VCaP (cell line): ENCODE data around the gene TRAPPC6A.

Experiments used
- H3K27ac ChIP-seq: fragments of 450-650 bp; 2 replicates; pipeline ENCODE4 v1.5.1; 2017
- TF ChIP-seq, protein P1 (sequence below): fragments of 450-650 bp; conservative IDR thresholded peaks from 2 replicates; pipeline ENCODE4 v1.5.1; 2017; ENCODE audit warnings: mild to moderate bottlenecking, moderate library complexity

The TRAPPC6A gene

DNA sequence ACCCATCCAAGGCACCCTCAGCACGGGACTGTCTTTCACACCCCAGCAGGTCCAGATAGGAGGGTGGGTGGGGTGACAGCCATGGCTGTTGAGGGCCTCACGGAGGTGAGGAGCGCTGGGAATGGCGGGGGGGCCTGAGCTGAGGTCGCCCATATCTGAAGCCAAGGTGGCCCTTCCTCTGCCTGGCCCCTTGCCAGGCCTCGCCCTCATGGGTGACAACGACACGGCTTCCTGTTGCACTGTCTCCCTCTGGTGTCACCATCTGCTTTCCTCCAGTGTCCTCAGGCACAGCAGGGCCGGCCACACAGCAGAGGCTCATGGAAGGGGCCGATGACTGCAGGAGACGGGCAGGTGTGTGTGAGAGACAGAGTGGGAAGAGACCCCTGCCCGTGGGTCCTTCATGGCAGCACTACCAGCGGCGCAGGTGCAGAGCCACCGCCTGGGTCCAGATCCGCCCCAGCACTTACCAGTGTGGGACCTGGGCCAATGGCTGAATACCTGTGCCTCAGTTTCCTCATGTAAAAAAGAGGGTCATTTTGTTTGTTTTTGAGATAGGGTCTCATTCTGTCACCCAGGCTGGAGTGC, 9.2 kb downstream of the TRAPPC6A start:
- TF ChIP-seq, protein P1, sequence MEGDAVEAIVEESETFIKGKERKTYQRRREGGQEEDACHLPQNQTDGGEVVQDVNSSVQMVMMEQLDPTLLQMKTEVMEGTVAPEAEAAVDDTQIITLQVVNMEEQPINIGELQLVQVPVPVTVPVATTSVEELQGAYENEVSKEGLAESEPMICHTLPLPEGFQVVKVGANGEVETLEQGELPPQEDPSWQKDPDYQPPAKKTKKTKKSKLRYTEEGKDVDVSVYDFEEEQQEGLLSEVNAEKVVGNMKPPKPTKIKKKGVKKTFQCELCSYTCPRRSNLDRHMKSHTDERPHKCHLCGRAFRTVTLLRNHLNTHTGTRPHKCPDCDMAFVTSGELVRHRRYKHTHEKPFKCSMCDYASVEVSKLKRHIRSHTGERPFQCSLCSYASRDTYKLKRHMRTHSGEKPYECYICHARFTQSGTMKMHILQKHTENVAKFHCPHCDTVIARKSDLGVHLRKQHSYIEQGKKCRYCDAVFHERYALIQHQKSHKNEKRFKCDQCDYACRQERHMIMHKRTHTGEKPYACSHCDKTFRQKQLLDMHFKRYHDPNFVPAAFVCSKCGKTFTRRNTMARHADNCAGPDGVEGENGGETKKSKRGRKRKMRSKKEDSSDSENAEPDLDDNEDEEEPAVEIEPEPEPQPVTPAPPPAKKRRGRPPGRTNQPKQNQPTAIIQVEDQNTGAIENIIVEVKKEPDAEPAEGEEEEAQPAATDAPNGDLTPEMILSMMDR, result no peak
- H3K27ac ChIP-seq, result no peak overlapping the region

DNA sequence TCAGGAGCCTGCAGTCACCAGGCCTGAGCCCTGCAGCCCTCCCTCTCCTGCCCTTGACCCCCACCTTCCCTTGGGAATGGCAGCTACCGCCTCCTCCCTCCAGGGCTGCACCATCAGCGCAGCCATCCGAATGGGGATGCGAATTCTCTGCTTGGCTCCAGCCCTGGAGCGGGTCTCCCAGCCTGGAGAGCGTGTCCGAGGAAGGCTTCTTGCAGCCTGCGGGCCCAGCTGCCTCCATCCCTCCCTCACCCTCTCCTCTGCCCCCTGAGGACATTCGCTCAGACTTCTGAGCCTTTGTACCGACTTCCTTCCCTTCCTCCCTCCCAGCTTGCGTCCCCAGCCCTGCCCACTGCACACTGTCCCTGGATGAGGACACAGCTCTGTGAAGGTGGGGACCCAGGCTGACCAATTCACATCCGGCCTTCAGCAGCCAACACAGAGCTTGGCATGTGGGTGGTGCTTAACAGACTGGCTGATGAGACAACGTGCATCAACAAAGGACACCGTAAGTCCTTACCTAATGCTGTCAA, 11.2 kb downstream of the TRAPPC6A start:
- TF ChIP-seq, protein P1, result no peak
- H3K27ac ChIP-seq, result no peak overlapping the region

DNA sequence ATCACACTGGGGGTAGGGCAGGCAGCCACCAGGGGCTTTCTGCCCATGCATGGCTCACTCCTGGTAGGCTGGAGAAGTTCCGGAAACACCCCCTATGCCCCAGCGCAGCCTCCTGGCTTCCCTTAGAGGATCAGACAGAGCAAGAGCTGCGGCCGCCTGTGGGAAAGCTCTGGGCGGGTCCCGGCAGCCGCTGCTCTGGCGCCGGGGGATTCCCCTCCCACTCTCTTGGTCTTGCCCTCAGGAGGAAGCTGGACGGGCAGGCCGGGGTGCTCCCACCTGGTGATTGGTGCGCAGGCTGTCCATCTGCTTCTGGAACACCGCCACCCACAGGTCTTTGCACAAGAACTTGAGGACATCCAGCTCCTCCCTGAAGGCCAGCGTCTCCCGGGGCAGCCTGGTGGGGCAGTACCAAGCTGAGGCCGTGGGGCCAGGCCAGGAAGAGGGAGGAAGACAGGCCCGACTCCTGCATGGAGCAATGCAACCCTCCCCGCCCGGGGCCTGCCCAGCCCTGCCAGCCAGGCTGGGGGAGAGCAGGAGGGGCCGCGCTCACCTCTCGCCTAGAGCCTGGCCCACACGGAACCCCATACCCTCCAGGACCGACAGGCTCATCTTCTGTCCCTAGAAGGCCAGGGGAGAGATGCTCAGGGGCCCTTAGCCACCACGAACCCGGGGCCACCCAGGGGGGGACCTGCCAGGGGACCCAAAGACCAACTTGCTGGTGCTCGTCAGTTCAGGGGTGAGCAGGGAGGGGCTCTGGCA, 13.3 kb downstream of the TRAPPC6A start:
- no peak overlapping the region for H3K27ac ChIP-seq
- TF ChIP-seq, protein P1, result no peak

DNA sequence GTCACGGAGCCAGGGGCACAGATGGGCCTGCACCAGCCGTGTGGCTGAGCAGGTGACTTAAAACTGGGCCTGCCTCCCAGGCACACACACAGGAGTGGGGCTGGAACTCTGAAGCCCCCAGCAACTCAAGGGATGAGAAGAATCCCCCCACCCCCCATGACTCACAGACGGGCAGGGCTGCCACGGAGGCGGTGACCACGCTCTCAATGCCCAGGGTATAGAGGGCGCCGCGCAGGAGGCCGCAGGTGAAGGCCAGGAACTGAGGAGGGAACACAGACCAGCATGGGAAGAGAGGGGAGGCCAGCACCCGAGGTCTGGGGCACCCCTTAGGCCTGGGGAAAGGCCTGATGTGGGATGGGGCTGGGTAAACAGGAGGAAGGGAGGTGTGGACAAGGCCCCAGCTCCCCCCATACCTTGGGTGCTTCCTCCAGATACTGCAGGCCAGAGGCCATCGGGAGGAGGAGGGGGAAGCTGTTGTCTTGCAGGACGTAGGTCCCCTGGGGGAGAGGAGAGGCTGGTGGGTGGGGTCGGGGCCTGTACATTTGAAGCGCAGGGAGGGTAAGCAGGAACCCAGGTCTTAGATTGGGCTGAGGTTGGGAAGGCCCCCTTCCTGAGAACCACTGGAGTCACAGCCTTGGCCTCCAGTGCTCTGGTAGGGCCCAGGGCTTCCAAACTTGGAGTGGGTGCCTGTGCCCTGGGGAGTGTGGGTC, 14.1 kb downstream of the TRAPPC6A start:
- no peak overlapping the region for H3K27ac ChIP-seq
- TF ChIP-seq, protein P1, result no peak

DNA sequence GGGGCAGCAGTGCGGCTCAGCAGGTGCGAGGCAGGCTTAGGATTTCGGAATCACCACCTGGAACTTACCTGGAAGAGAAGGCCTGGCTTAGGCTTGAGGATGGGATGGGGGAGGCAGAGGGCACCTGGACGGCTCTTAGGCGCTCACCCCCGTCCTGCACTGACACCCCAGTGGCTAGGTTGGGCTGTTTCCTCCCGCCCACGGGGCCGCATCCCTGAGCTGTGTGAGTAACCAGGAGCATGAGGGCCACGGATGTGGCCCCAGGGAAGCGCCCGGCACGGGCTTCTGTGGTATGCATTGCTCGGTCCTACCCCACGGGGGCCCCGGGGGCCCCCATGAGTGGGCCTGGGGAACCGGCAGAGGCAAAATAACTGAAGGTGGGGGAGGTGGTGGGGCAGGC, 14.9 kb downstream of the TRAPPC6A start:
- no peak overlapping the region for H3K27ac ChIP-seq
- TF ChIP-seq, protein P1, result no peak

DNA sequence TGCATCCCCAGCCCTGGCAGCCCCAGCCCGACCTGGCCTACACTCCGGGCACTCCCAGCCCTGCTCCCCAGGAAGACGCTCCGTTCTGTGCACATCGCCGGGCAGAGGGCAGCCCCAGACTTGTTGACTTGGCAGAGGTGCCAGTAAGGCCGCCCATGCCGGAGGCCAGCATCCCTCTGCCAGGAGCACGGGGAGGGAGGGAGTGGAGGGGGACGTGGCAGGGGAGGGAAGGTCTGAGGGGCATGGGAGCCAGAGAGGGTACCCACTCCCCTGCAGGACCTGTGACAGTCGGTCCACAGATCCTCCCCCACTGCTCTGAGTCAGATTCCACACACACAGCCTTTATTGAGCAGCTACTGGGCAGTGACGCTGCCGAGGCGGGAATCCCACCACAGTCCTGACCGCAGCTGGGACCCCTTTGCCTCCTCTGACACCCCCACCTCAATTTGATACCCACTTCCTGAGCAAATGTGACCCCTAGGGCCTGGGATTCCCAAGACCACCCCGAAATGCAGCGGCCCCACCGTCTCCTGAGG, 15.4 kb downstream of the TRAPPC6A start:
- H3K27ac ChIP-seq, result peak overlapping the region; percentile 64; the same call in 1 of the 2 replicates
- TF ChIP-seq, protein P1, result no peak
